GM21619 (cell line): ENCODE measurements around the gene CYP17A1.
A peak's percentile ranks its signal among the peaks of the same experiment; 100 is the strongest.
"Not testable (repeated sequence)": the region's sequence is repeated elsewhere in the genome, so short reads cannot be mapped to it uniquely, and the experiment has no call there.

ENCODE experiments used
- ATAC-seq: cut with Tn5 transposase; IDR thresholded peaks from one replicate; pipeline ENCODE4 v1.9.1; 2021; ENCODE audit not compliant: unreplicated experiment

Gene CYP17A1

GRCh38 chr10:102835007-102835482 lies 2.2 kb downstream of the CYP17A1 start:
- peak; percentile 57 for ATAC-seq

- ATAC-seq = no peak
These were observed 3.1 kb downstream of the CYP17A1 start for GRCh38 chr10:102834143-102834542.

- ATAC-seq = no peak
These were observed 4.2 kb downstream of the CYP17A1 start for GRCh38 chr10:102832987-102833386.

GRCh38 chr10:102832248-102832647 lies 5.0 kb downstream of the CYP17A1 start:
- no peak for ATAC-seq

- ATAC-seq = no peak
These were observed 5.7 kb downstream of the CYP17A1 start for GRCh38 chr10:102831322-102832071.

GRCh38 chr10:102827597-102827975 lies 9.6 kb downstream of the CYP17A1 start:
- ATAC-seq = no peak

GRCh38 chr10:102826148-102826796 lies 10.9 kb downstream of the CYP17A1 start:
- no peak for ATAC-seq

GRCh38 chr10:102824664-102825063 lies 12.5 kb downstream of the CYP17A1 start:
- ATAC-seq = no peak

- no peak for ATAC-seq
These were observed 15.0 kb downstream of the CYP17A1 start for GRCh38 chr10:102822222-102822621.

- ATAC-seq = not testable (repeated sequence)
These were observed 17.2 kb downstream of the CYP17A1 start for GRCh38 chr10:102820008-102820407.

GRCh38 chr10:102819054-102819453 lies 18.2 kb downstream of the CYP17A1 start:
- ATAC-seq = no peak

- no peak for ATAC-seq
These were observed 20.0 kb downstream of the CYP17A1 start for GRCh38 chr10:102817175-102817574.

- ATAC-seq = no peak
These were observed 21.2 kb downstream of the CYP17A1 start for GRCh38 chr10:102815790-102816549.

GRCh38 chr10:102814873-102815661 lies 22.1 kb downstream of the CYP17A1 start:
- no peak for ATAC-seq

- no peak for ATAC-seq
These were observed 22.8 kb downstream of the CYP17A1 start for GRCh38 chr10:102814453-102814871.

- no peak for ATAC-seq
These were observed 23.3 kb downstream of the CYP17A1 start for GRCh38 chr10:102813734-102814452.

- ATAC-seq = no peak
These were observed 24.1 kb downstream of the CYP17A1 start for GRCh38 chr10:102813017-102813541.

GRCh38 chr10:102812231-102812876 lies 24.9 kb downstream of the CYP17A1 start:
- ATAC-seq = no peak

- ATAC-seq = no peak
These were observed 25.9 kb downstream of the CYP17A1 start for GRCh38 chr10:102811346-102811745.
